Stimulated activated naive CD4-positive, alpha-beta T cell (primary cell): ENCODE measurements around the gene MEAF6.

Source experiments
- DNase-seq, 6 experiments: peaks; one replicate each; lab custom pipeline; 2025; lab: John Stamatoyannopoulos, UW

Gene MEAF6

GRCh38 chr1:37473431-37474045 lies 41.0 kb downstream of the MEAF6 start:
- DNase-seq: peak in 4 of 6 experiments; percentile 25 to 70 (median 48)

- peak in 2 of 6 experiments; percentile 39 to 51 for DNase-seq
These were observed 41.6 kb downstream of the MEAF6 start for GRCh38 chr1:37472994-37473393.

- DNase-seq: no peak
These were observed 42.3 kb downstream of the MEAF6 start for GRCh38 chr1:37472281-37472680.

- no peak for DNase-seq
These were observed 43.0 kb downstream of the MEAF6 start for GRCh38 chr1:37471345-37472231.

GRCh38 chr1:37469386-37469785 lies 45.2 kb downstream of the MEAF6 start:
- DNase-seq: no peak

GRCh38 chr1:37468037-37468436 lies 46.5 kb downstream of the MEAF6 start:
- DNase-seq: no peak

- DNase-seq: no peak
These were observed 48.7 kb downstream of the MEAF6 start for GRCh38 chr1:37465593-37466517.

GRCh38 chr1:37464443-37464842 lies 50.1 kb downstream of the MEAF6 start:
- DNase-seq: no peak

- DNase-seq: no peak
These were observed 52.7 kb downstream of the MEAF6 start for GRCh38 chr1:37461698-37462436.

- DNase-seq: no peak
These were observed 56.0 kb downstream of the MEAF6 start for GRCh38 chr1:37458551-37458950.

- DNase-seq: no peak
These were observed 58.0 kb downstream of the MEAF6 start for GRCh38 chr1:37456614-37457013.

GRCh38 chr1:37455516-37455915 lies 59.0 kb downstream of the MEAF6 start:
- no peak for DNase-seq

- no peak for DNase-seq
These were observed 60.9 kb downstream of the MEAF6 start for GRCh38 chr1:37453647-37454046.

GRCh38 chr1:37452416-37452815 lies 62.1 kb downstream of the MEAF6 start:
- DNase-seq: no peak

GRCh38 chr1:37449936-37450335 lies 64.6 kb downstream of the MEAF6 start:
- DNase-seq: peak in 3 of 6 experiments; percentile 22 to 53 (median 37)

- no peak for DNase-seq
These were observed 65.7 kb downstream of the MEAF6 start for GRCh38 chr1:37448691-37449417.

- no peak for DNase-seq
These were observed 66.4 kb downstream of the MEAF6 start for GRCh38 chr1:37448185-37448584.

GRCh38 chr1:37446874-37447273 lies 67.7 kb downstream of the MEAF6 start:
- no peak for DNase-seq

- no peak for DNase-seq
These were observed 71.9 kb downstream of the MEAF6 start for GRCh38 chr1:37442644-37443043.
